PFSK-1 (cell line): Measurements from ENCODE around the gene L3MBTL2.

Experiments
- POLR2AphosphoS5 ChIP-seq: IDR thresholded peaks from 2 replicates; pipeline ENCODE4 v1.6.1; 2012; ENCODE audit warnings: low read depth, mild to moderate bottlenecking, control low read depth, low read length, moderate library complexity
- REST ChIP-seq, 2 experiments: IDR thresholded peaks; 2 replicates each; pipeline versions ENCODE4 v1.6.1 to v1.8.0; 2011 to 2012; ENCODE audit warnings: low read depth in 2 of 2, low read length in 2 of 2, control low read depth in 1 of 2, inconsistent platforms in 1 of 2, mild to moderate bottlenecking in 1 of 2, moderate library complexity in 1 of 2; ENCODE audit not compliant: insufficient read depth in 1 of 2
- SIN3A ChIP-seq: IDR thresholded peaks from 2 replicates; pipeline ENCODE4 v1.6.1; 2012; ENCODE audit warnings: mild to moderate bottlenecking, low read length, moderate library complexity, borderline replicate concordance; ENCODE audit not compliant: insufficient read depth
- TAF1 ChIP-seq: IDR thresholded peaks from 2 replicates; pipeline ENCODE4 v1.6.1; 2012; ENCODE audit warnings: low read length, control low read depth, borderline replicate concordance; ENCODE audit not compliant: insufficient read depth

GRCh38 chr22:41198027-41198580 lies 7.0 kb upstream of the L3MBTL2 start:
- TF ChIP-seq TAF1 (no peak), POLR2AphosphoS5 (no peak), REST (IDR thresholded peaks at IDR 0.05; ENCODE audit: insufficient read depth in 1 of 2, low read depth in 2 of 2, low read length in 2 of 2) (no peak), SIN3A (no peak)
